ENCODE results near the gene SEC31B.

Gene SEC31B

DNA sequence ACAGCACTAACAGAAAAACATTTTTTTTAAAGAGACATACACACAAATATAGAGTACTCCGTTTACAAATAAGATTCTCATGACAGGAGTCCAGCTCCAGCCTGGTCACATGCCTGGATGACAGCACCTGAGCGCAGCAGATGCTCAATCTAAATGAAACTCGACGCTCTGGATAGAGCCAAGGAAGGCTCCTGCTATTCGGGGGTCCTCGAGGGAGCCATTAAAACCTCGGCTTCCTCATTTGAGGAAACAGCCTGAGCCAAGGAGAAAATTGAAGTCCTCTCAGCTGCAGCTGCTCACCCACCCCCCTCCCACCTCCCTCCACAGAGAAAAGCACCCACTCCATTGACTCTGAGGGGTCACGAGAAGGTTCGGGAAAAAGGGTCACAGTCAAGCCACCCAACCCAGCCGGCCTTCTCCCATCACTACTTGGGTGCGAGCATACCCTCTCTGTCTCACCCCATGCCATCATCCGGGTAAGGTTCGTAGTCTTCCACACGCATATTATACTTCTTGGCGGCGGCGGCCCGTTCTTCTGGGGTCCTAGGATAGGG, 9.3 kb upstream of the SEC31B start:
- DNase-seq (ENCODE audit: low read depth, low spot score): no peak
- H3K27ac ChIP-seq: peak overlapping the region; percentile 32

GRCh38 chr10:100528123-100528886, 8.6 kb upstream of the SEC31B start:
- DNase-seq (ENCODE audit: low read depth, low spot score): no peak
- peak overlapping the region; percentile 32 for H3K27ac ChIP-seq

- no peak overlapping the region for H3K27ac ChIP-seq
- no peak for DNase-seq (ENCODE audit: low read depth, low spot score)
Observed at GRCh38 chr10:100524638-100525037, 5.0 kb upstream of the SEC31B start.

- no peak overlapping the region for H3K27ac ChIP-seq
- DNase-seq (ENCODE audit: low read depth, low spot score): no peak
Observed at GRCh38 chr10:100524206-100524605, 4.5 kb upstream of the SEC31B start.

GRCh38 chr10:100522945-100523344, 3.3 kb upstream of the SEC31B start:
- no peak overlapping the region for H3K27ac ChIP-seq
- DNase-seq (ENCODE audit: low read depth, low spot score): no peak

DNA sequence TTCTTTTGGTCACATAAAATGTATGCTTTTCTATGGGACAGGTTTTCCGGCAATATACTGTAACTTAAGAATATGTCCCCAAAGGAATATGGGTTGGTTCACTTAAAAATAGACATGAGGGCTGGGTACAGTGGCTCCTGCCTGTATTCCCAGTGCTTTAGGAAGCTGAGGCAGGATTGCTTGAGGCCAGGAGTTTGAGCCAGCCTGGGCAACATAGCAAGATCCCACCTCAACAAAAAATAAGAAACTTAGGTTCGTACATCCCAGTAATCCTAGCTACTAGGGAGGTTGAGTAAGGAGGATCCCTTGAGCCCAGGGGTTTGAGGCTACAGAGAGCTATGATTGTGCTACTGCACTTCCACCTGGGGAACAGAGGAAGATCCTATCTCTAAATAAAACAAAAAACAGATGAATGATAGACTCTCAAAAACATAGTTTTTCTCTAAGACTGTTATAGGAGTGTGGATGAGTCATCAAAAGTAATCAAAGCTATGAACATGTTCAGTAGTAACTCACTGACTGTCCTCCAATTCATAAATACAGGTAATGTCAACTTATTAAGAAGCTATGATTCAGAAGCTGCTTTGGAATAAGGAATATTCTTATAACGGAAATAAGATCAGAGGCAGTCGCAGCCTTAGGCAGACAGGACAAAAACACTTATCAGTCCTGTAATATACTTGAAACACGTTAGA, 2.6 kb upstream of the SEC31B start:
- DNase-seq (ENCODE audit: low read depth, low spot score): no peak

DNA sequence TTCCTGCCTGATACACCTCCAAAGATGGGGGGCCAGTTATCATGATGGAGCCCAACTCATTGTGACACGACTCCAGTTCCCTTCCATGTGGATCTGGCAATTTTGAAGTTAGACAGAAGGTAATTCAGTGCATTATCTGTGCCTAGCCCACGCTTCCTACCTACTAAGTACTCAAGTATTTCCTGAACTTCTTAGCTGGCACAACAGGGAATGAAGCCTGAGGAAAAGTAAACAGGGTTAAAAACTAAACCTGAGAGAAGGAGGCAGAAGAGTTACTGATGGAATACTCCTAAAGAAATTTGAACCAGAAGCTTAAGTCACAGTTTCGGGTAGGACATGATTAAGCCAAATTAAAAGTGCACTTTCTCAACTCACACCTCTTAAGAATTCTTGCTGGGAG, 1.1 kb upstream of the SEC31B start:
- peak overlapping the region; percentile 69 for H3K27ac ChIP-seq
- DNase-seq (ENCODE audit: low read depth, low spot score): no peak

More for the DNA sequence above, 2.6 kb upstream of the SEC31B start:
- no peak overlapping the region for H3K27ac ChIP-seq

- H3K27ac ChIP-seq: no peak overlapping the region
- DNase-seq (ENCODE audit: low read depth, low spot score): no peak
Observed at GRCh38 chr10:100518761-100519241, 860 bp downstream of the SEC31B start.

DNA sequence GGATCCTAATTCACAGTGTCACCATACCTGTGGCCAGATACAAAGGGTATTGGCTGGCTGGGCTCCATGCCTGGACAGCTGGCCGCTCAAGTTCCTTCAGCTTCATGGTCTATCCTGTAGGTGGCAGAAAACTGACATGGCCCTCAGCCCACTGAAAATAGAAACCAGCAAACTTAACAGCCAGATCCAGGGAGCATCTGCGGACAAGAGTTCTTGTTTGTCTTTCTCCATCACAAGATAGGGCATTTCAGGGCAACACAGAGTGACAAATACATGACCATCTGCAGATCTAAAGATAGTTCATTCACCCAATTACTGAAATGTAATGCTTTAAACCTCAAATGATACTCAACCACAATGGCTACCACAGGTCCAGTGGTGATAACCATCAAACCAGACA, 2.8 kb downstream of the SEC31B start:
- no peak for DNase-seq (ENCODE audit: low read depth, low spot score)
- no peak overlapping the region for H3K27ac ChIP-seq

- no peak for DNase-seq (ENCODE audit: low read depth, low spot score)
- H3K27ac ChIP-seq: no peak overlapping the region
Observed at GRCh38 chr10:100515612-100516011, 4.0 kb downstream of the SEC31B start.

GRCh38 chr10:100510533-100511308, 8.9 kb downstream of the SEC31B start:
- no peak overlapping the region for H3K27ac ChIP-seq
- no peak for DNase-seq (ENCODE audit: low read depth, low spot score)

- H3K27ac ChIP-seq: no peak overlapping the region
- DNase-seq (ENCODE audit: low read depth, low spot score): no peak
Observed at GRCh38 chr10:100509241-100509840, 10.3 kb downstream of the SEC31B start.

- no peak overlapping the region for H3K27ac ChIP-seq
- DNase-seq (ENCODE audit: low read depth, low spot score): no peak
Observed at GRCh38 chr10:100508691-100509150, 10.9 kb downstream of the SEC31B start.

DNA sequence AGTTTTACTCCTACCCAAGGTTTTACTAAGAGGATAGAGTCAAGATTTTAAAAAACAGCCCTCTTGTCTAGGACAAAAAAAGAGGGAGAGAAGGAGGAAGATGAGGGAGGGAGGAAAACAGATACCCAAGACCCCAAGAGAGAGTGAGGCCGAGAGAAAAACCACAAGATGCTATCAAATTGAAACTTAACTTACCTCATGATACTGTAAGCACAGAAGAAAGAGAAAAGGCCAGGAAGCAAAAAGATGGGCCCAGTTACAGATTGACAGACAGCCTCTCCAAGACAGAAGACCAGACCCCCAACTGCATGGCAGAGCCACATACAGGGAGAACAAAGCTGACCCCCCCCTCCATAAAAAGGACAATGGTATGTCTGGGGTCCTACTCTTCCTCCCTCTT, 11.4 kb downstream of the SEC31B start:
- no peak for DNase-seq (ENCODE audit: low read depth, low spot score)
- H3K27ac ChIP-seq: no peak overlapping the region

DNA sequence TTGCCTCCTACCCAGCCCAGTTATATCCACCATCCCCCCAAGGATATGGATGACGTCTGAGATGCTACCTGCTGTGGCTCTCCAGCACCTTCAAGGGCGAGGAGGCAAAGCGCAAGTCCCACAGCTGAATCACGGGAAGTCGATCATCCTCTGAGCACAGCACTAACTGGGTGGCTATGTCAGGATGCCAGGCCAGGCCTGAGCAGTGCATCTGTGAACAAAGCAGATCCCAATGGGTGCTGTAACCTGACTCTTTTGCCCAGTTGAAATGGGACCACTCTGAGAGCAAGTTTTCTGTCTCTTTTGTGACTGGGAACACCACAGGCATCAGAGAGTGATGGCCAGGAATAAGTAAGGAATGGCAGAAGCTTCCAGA, 12.3 kb downstream of the SEC31B start:
- H3K27ac ChIP-seq: no peak overlapping the region
- no peak for DNase-seq (ENCODE audit: low read depth, low spot score)

DNA sequence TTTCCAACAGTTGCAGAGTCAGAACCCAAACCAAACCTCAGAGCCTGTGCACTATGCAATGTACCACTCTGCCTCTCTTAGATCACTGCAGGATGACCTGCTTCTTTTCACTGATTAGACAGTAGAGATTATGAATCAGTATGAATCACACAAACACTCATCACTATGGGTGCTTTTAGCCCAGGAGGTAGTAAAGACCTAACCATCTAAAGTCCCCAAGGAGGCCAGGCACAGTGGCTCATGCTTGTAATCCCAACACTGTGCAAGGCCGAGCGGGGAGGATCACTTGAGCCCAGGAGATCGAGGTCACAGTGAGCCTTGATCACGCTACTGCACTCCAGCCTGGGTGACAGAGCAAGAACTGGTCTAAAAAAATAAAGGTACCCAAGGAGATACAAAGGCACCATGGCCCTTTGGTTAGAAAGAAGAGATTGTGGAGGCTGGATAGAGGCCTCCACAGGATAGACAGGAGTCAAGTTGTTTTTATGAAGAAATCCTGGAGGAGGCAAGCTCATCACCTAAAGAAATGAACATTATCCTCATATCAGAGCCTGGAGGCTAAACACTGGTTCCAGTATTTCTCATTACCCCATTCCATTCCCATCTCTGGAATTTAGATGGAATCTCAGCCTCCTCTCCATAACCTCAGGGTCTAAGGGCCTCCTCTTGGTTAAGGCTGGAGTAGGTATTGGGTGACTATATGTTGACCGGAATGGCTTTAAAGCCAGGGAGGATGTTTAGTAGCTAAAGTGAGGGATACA, 12.9 kb downstream of the SEC31B start:
- no peak overlapping the region for H3K27ac ChIP-seq
- DNase-seq (ENCODE audit: low read depth, low spot score): no peak

GRCh38 chr10:100505164-100505563, 14.5 kb downstream of the SEC31B start:
- no peak for DNase-seq (ENCODE audit: low read depth, low spot score)
- H3K27ac ChIP-seq: no peak overlapping the region

DNA sequence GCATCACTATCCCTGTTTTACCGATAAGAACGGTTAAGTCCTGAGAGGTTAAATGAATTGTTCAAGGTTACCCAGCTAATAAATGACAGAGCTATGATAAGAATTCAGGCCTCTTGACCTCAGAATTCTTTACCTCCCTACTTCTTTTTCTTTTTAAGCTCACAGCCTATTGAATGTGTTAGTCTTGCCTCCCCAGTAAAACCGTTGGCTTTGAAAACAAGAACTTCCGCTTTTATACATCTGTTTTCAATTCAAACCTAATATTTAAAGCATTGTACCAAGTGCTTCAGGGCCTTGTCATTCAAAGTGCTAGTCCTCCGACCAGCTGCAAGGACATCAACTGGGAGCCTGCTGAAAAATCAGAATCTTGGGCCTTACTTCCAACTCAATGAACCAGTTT, 15.6 kb downstream of the SEC31B start:
- no peak for DNase-seq (ENCODE audit: low read depth, low spot score)
- no peak overlapping the region for H3K27ac ChIP-seq

GRCh38 chr10:100502926-100503494, 16.7 kb downstream of the SEC31B start:
- no peak for DNase-seq (ENCODE audit: low read depth, low spot score)
- H3K27ac ChIP-seq: no peak overlapping the region
